HG03108 (cell line): Measurements from ENCODE around the gene ZFYVE16.
"Not testable (repeated sequence)": the region's sequence is repeated elsewhere in the genome, so short reads cannot be mapped to it uniquely, and the experiment has no call there.

Experiments used
- ATAC-seq: cut with Tn5 transposase; IDR thresholded peaks from one replicate; pipeline ENCODE4 v1.9.1; 2021; ENCODE audit warnings: moderate library complexity; ENCODE audit not compliant: unreplicated experiment

ZFYVE16 gene

DNA sequence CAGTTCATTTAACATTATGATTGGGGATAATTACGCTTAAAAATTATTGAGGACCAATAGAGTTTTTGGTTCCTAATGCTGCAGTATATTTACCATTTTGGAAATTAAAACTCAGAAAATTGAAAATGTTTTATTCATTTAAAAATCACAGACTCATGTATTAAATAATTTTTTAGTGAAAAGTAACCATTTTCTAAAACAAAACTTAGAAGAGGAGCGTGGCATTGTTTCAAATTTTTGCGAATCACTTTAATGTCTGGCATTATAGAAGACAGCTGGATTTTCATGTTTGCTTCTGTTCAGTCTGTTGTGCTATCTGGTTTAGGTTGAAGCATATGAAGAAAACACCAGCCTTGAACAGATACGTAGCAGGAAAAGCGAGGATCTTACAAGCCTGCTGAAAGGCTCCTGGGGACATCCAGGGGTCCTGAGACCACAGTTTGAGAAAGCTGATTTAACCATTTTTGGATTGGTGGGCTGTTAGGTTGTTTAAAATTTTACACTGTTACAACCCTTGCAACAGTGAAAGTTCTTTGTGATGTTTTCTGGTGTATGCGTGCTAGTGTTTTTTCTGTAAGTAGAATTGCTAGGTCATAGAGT is 1.6 kb downstream of the ZFYVE16 start:
- ATAC-seq = no peak

DNA sequence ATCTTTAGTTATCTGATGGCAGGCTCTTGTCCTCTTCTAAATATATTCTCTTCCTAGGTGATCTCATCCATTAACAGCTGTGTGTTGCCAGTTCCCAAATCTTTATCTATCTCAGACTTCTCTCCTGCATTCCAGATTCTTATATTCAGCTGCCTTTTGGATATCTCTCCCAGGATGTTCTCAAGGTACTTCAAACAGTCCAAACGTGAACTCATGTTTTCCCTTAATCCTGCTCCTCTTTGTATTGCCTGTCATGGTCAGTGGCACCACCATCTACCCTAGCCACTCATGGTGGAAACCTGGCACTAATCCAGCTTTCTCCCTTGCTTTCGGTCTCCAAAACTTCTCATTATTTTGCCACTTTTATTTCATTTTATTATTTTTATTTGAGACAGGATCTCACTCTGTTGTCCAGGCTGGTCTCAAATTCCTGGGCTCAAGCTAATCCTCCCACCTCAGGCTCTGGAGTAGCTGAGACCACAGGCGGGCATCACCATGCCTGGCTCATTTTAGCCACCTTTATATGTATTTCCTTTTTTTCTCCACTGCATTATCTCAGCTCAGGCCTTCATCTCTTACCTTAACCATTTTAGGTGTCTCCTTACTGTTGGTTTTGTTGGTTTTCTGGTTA is 3.8 kb downstream of the ZFYVE16 start:
- no peak for ATAC-seq

DNA sequence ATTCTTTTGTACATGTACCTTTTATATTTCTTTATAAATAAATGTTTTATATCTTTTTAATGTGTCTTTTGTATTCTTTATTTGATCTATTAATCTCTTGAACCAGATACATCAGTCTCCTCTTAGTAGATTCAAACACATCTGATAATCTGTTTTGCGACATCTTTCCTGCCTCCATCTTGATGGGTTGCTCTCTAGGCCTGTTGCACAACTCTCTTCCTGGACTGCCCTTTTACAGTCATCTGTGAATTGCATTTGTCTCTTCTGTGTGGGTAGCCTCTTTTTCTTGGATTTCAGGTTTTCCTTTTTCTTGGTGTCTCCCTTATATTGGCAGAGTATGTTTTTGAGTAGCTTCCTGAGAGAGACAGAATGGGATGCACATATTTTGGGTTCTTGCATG is 6.2 kb downstream of the ZFYVE16 start:
- no peak for ATAC-seq

DNA sequence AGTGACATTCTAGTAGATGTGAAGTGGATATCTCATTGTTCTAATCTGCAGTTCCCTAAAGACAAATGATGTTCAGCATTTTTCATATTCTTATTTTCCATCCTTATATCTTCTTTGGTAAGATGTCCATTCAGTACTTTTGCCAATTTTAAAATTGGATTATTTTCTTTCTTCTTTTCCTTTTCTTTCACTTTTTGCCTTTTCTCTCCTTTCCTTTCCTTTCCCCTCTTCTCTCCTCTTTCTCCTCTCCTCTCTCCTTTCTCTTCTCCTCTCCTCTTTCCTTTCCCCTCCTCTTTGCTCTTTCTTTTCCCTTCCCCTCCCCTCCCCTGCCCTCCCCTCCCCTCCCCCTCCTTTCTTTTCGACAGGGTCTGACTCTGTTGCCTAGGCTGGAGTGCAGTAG is 10.1 kb downstream of the ZFYVE16 start:
- no peak for ATAC-seq

DNA sequence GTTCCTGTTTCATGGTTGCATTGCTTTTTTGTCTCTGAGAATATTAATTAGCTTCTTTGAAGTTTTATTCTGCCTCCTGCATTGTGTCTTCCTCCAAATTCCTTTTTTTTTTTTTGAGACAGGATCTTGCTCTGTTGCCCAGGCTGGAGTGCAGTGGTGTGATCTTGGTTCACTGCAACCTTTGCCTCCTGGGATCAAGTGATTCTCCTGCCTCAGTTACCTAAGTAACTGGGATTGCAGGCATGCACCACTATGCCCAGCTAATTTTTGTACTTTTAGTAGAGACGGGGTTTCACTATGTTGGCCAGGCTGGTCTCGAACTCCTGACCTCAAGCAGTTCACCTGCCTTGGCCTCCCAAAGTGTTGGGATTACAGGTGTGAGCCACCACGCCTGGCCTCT is 16.5 kb downstream of the ZFYVE16 start:
- not testable (repeated sequence) for ATAC-seq

DNA sequence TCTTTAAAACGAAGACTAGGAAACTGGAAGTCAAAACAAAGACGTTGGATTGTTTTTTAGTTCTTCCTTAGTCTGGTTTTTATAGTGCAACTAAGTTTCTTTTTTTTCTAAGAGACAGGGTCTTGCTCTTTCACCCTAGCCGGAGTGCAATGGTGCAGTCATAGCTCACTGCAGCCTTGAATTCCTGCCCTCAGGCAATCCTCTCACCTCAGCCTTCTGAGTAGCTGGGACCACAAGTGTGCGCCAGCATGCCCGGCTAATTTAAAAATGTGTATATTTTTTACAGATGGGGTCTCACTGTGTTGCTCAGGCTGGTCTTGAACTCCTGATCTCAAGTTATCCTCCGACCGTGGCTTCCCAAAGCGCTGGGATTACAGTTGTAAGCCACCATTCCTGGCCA is 27.6 kb downstream of the ZFYVE16 start:
- ATAC-seq = no peak

DNA sequence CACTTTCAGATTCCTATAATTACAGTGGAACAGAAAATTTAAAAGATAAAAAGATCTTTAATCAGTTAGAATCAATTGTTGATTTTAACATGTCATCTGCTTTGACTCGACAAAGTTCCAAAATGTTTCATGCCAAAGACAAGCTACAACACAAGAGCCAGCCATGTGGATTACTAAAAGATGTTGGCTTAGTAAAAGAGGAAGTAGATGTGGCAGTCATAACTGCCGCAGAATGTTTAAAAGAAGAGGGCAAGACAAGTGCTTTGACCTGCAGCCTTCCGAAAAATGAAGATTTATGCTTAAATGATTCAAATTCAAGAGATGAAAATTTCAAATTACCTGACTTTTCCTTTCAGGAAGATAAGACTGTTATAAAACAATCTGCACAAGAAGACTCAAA is 29.5 kb downstream of the ZFYVE16 start:
- no peak for ATAC-seq

DNA sequence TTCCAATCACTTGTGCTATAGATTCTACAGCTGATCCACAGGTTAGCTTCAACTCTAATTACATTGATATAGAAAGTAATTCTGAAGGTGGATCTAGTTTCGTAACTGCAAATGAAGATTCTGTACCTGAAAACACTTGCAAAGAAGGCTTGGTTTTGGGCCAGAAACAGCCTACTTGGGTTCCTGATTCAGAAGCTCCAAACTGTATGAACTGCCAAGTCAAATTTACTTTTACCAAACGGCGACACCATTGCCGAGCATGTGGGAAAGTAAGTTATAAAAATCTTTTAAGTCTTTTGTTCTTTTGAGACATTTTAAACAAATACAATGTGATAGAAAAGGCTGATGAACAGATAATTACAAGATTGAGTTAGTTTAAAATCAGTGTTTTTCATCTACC is 30.9 kb downstream of the ZFYVE16 start:
- no peak for ATAC-seq

DNA sequence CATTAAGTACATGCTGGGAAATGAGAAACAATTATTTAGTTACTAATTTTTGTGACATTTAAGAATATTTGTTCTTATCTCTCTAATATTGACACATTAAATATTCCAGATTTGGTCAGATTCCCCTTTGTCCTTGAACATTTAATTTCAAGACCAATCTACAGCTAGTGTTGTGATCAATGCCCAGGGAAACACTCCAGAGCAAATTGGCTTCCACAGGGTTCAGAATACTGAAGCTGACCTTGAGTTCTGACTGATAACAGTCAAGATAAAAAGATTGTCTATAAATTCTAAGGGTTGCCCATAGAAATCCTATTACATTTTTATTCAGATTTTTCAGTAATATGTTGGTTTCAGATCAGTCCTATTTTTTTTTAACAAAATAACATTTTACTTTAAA is 31.3 kb downstream of the ZFYVE16 start:
- ATAC-seq = no peak

DNA sequence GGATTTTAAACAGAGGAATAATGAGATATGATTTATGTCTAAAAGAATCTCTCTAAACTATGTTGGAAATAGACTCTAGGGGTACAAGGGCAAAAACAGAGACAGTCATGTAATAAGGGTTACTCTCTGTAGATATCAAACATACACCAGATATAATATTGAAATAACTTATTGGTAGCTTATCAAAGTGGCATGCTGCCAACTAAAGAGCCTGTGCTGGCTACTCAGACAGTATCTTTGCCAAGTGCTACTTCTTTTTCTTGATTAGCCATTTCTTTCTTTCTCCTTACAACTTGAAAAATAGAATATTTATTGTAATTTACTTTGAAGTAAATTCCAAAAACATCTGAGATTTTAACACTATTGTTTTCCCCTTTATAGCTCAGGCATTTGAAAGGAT is 34.9 kb downstream of the ZFYVE16 start:
- ATAC-seq = no peak

DNA sequence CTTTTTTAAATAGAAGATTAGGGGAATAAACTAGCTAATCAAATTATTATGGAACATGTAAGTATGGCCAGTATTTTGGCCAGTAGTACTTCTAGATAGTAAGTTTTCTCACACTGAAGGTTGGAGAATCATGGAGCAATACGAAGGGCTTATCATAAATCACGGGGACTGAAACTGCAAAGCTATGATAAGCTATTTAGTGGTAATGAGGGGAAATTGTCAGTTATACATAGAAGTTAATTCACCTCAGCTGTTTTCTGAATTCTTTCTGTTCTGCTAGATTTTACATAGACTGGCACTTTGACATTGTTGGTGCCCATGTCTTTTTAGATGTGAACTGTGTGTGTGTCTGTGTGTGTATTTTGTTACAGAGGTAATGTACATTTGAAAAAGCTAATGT is 45.5 kb downstream of the ZFYVE16 start:
- ATAC-seq = no peak

DNA sequence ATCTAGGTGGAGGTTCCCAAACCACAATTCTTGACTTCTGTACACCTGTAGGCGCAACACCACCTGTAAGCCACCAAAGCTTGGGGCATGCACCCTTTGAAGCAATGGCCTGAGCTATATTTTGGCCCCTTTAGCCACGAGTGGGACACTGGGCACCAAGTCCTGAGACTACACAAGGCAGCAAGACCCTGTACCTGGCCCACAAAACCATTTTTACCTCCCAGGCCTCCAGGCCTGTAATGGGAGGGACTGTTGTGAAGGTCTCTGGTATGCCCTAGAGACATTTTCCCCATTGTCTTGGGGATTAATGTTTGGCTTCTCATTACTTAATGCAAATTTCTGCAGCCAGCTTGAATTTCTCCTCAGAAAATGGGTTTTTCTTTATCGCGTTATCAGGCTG is 55.4 kb downstream of the ZFYVE16 start:
- no peak for ATAC-seq

DNA sequence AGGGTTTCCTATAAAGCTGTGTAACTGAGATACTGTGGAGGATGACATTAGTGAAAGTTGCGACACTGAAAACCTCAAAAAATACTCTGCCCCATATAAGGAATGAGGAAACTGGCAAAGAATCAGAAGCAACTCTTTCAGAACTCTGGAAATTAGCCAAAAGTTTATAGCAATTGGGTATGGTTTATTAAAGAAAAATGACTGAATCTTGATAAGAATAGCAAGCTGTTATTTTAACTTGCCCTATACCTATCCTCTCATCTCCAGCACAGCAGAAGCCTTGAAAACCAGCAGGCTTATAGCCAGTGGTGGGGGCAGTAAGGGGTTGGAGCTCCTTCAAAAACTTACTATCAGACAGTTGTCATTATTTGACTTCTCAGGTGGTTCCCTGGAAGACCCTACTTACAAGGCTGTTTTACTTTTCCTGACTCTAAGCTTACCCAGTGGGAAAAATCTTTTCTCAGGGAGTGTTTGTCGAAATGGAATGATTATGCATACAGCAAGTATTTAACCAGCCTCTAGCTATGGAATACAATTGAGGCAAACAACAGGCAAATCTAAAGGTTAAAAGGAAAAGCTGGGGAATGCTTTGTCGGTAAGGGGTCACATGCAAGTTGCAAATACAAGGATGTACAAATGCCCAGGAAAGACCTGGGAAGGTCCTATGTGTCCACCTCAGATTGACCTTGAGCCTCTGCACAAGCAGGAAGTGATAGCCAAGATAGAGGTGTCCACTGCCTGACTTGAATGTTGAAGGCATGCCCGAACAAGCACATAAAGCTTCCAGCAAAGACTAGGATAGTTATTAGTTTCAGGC is 59.0 kb downstream of the ZFYVE16 start:
- ATAC-seq = no peak

DNA sequence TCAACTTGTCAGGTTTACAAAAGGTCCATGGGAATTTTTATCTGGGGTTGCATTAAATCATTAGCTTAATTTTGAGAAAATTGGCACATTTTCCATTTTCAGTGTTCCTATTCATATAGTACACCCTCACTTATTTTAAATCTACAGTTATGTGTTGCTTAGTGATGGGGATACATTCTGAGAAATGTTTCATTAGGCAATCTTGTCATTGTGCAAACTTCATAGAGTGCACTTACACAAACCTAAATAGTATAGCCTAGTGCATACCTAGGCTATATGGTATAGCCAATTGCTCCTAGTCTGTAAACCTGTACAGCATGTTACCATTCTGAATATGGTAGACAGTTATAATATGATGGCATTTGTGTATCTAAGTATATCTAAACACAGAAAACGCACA is 60.3 kb downstream of the ZFYVE16 start:
- no peak for ATAC-seq

DNA sequence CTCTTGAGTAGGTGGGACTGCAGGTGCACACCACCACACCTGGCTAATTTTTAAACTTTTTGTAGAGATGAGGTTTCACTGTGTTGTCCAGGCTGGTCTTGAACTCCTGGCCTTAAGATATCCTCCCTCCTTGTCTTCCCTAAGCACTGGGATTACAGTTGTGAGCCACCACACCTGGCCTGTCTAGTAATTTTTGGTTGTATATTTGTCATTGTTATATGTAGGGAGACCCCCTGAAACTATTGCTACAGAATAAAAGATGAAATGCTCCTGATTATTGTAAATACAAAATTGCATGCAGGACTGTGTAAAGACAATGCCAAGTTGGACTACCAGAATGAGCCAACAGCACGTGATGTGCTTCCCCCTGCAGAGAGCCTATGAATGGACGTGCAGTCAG is 62.8 kb downstream of the ZFYVE16 start:
- ATAC-seq = not testable (repeated sequence)

DNA sequence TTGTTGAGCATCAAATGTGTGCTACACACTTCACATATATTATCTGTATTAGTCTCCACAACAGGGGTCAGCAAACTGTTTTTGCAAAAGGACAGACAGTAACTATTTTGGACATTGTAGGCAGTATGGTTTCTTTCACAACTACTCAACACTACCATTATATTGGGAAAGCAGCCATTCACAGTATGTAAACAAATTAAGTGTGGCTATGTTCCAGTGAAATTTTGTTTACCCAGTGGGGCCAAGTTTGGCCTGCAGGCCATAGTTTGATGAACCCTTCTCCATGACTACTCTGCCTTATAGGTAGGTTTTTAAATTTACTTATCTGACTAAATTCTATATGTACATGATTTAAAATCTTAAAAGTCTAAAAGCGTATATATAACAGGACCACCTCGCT is 67.1 kb downstream of the ZFYVE16 start:
- no peak for ATAC-seq

DNA sequence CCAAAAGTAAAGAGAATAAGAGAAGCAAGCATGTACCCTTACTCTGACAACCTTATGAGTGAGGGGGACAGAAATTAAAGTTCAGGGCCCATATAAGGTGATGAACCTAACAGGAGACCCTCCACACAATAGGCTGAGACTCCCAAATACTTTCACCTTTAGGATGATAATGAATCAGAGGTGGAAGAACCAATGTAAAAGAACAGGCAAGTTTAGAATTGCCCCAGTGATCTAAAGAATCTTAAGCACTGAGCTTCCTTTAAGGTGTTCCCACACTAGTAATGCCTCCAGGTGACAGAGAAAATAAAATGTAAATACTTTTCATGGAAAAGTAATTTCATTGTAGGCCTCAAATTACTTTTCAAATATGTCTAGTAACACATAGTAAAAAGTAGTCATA is 71.8 kb downstream of the ZFYVE16 start:
- ATAC-seq = no peak

DNA sequence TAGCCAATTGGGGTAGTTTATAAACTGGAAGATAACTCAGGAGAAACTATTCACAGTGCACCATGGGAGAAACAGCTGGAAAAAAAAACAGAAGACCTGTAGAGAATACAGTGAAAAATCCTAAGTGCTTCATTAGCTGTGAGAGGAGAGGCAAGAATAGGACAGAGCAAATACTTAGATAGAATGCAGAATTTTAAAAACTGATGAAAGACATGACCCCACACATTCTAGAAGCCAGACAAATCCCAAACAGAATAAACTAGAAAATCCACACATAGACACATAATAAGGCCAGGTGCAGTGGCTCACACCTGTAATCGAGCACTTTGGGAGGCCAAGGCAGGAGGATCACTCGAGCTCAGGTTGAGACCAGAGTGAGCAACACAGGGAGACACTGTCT is 72.5 kb downstream of the ZFYVE16 start:
- no peak for ATAC-seq

DNA sequence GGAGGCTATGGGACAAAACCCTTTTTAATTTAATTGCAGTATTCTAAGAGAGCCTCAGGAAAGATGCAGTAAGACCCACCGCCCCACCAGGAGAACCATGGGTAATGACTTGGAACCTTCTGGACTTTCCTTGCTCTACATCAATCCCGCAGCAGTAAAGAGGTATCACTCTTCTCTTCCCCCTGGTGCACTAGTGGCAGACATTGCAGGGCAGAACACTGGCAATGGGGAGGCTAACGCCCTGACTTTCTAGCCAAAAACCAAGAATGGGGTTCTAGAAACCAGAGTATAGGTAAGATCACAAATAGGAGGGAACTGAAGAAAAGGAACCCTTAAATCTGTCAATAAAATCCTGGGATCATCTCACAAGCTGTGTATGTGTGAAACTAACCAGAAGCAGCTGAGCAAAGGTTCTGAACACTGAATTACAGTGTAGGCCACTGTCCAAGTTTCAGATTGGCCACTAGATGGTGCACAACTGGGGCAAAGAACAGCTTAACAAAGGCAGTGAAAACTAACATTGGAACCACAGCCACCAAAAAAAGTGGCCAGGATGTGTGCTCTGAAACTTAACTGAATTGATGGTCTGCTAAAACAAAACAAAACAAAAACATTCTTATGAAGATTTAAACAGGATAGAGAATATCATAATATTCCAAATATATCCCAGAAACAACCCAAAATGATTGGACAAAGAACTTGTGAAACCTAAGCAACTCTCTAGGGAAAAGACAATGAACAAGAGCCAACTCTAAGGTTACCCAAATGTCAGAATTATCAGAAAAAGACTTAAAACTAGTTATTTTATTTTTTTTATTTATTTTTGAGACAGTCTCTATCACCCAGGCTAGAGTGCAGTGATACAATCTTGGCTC is 73.4 kb downstream of the ZFYVE16 start:
- no peak for ATAC-seq

DNA sequence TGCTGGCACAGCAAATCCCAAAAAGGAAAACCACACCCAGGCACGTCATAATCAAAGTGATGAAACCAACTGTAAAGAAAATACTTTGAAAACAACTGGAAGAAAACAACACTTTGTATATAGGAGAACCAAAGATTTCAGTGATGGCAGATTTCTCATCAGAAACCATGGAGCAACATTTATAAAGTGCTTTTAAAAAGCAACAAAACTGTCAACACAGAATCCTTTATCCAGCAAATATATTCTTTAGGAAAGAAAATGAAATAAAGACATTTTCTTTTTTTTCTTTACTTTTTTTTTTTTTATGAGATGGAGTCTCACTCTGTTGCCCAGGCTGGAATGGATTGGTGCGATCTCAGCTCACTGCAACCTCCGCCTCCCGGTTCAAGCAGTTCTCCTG is 74.7 kb downstream of the ZFYVE16 start:
- no peak for ATAC-seq

DNA sequence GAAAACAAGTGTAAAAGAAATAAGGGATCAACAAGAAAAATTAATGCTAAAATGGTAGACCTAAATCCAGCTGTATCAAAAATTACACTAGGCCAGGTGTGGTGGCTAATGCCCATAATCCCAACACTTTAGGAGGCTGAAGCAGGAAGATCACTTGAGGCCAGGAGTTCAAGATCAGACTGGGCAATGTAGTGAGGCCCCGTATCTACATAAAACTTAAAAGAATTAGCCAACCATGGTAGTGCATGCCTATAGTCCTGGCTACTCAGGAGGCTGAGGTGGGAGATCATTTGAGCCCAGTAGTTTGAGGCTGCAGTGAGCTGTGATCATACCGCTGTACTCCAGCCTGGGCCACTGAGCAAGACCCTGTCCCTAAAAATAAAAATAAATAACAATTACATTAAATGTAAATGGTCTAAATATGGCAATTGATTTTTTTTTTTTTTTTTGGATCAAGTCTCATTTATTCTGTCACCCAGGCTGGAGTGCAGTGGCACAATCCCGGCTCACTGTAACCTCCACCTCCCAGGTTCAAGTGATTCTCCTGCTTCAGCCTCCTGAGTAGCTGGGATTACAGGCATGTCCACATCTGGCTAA is 75.9 kb downstream of the ZFYVE16 start:
- no peak for ATAC-seq
